HepG2 (cell line): ENCODE data around the gene XAB2. TPM values are rescaled to one million over a fixed set of nuclear protein-coding genes. Genes with fewer than 3 reads are reported as not detected.

ENCODE experiments used
- HNRNPH1 ChIP-seq: fragments of 200-400 bp; formaldehyde crosslinking; optimal IDR thresholded peaks from 2 replicates; pipeline ENCODE3; 2017; ENCODE audit warnings: mild to moderate bottlenecking, low read depth, low read length
- KLF11 ChIP-seq: IDR thresholded peaks from 2 replicates; pipeline ENCODE4 v1.6.1; 2016; ENCODE audit warnings: missing compliant biosample characterization
- RBM22 ChIP-seq: fragments of 200-400 bp; formaldehyde crosslinking; optimal IDR thresholded peaks from 2 replicates; pipeline ENCODE3; 2017; ENCODE audit warnings: mild to moderate bottlenecking, low read length, moderate library complexity
- RELA ChIP-seq: sonication (generic); formaldehyde crosslinking; IDR thresholded peaks from 2 replicates; pipeline ENCODE4 v1.4.0; 2020; ENCODE audit warnings: missing genetic modification reagents
- ZFP1 ChIP-seq: IDR thresholded peaks from 2 replicates; pipeline ENCODE4 v1.6.1; 2016
- ZNF17 ChIP-seq: sonication (generic); formaldehyde crosslinking; IDR thresholded peaks from 2 replicates; pipeline ENCODE4 v1.5.0; 2020; ENCODE audit warnings: mild to moderate bottlenecking, missing genetic modification reagents
- ZNF205 ChIP-seq: IDR thresholded peaks from 2 replicates; pipeline ENCODE4 v1.6.1; 2018; ENCODE audit warnings: missing biosample characterization, missing genetic modification reagents
- ZNF564 ChIP-seq: sonication (generic); formaldehyde crosslinking; IDR thresholded peaks from 2 replicates; pipeline ENCODE4 v1.8.1; 2023; ENCODE audit warnings: mild to moderate bottlenecking, missing genetic modification reagents
- ZNF616 ChIP-seq: sonication (generic); formaldehyde crosslinking; IDR thresholded peaks from 2 replicates; pipeline ENCODE4 v1.5.0; 2020; ENCODE audit warnings: low read depth, mild to moderate bottlenecking, missing genetic modification reagents
- ZNF660 ChIP-seq: sonication (generic); formaldehyde crosslinking; IDR thresholded peaks from 2 replicates; pipeline ENCODE4 v1.5.1; 2020; ENCODE audit warnings: mild to moderate bottlenecking, low read depth, missing genetic modification reagents, borderline replicate concordance
- ZNF773 ChIP-seq: sonication (generic); formaldehyde crosslinking; IDR thresholded peaks from 2 replicates; pipeline ENCODE4 v1.4.0; 2020; ENCODE audit warnings: missing genetic modification reagents, borderline replicate concordance
- ZNF775 ChIP-seq: sonication (generic); formaldehyde crosslinking; IDR thresholded peaks from 2 replicates; pipeline ENCODE4 v1.4.0; 2020; ENCODE audit warnings: missing genetic modification reagents, mild to moderate bottlenecking, moderate library complexity, borderline replicate concordance
- ZNF780A ChIP-seq: sonication (generic); formaldehyde crosslinking; IDR thresholded peaks from 2 replicates; pipeline ENCODE4 v1.8.0; 2022; ENCODE audit warnings: mild to moderate bottlenecking, missing genetic modification reagents, moderate library complexity
- polyA plus RNA-seq, 8 experiments: library from polyadenylated mRNA; depleted of rRNA in 3 of 8; stranded (reverse) in 7 of 8; unstranded in 1 of 8; fragments of >200 nt; fragmentation: Illumina TruSeq in 4 of 8; extraction: Trizol in 4 of 8; gene quantifications; 2 replicates each; pipeline versions ENCODE4 v1.2.1 to v1.2.3, GENCODE V29; 2011 to 2016; ENCODE audit warnings: low read depth in 4 of 8, missing spikeins in 1 of 8, mixed read lengths in 1 of 8; ENCODE audit not compliant: insufficient read depth in 1 of 8
- total RNA-seq, 5 experiments: library from RNA; depleted of rRNA; stranded (reverse); fragments of >200 nt; fragmentation: Illumina TruSeq; extraction: Trizol; gene quantifications; 2 replicates each; pipeline ENCODE4 v1.2.3, GENCODE V29; 2016; ENCODE audit warnings: low read depth in 1 of 5
- TF ChIP-seq, protein P1 (sequence below): IDR thresholded peaks from 2 replicates; pipeline ENCODE4 v1.6.1; 2016; ENCODE audit warnings: mild to moderate bottlenecking
- TF ChIP-seq, protein P2 (sequence below): sonication (generic); formaldehyde crosslinking; IDR thresholded peaks from 2 replicates; pipeline ENCODE4 v1.9.0; 2021; ENCODE audit warnings: missing genetic modification reagents, borderline replicate concordance
- TF ChIP-seq, protein P3 (sequence below): sonication (generic); formaldehyde crosslinking; IDR thresholded peaks from 2 replicates; pipeline ENCODE4 v1.5.0; 2020; ENCODE audit warnings: mild to moderate bottlenecking, missing genetic modification reagents, moderate library complexity
- TF ChIP-seq, protein P4 (sequence below), 2 experiments: sonication (generic) in 1 of 2; formaldehyde crosslinking in 1 of 2; IDR thresholded peaks; 2 replicates each; pipeline versions ENCODE4 v1.5.1 to v1.6.1; 2011 to 2020; ENCODE audit warnings: borderline replicate concordance in 1 of 2, low read depth in 1 of 2, low read length in 1 of 2, mild to moderate bottlenecking in 1 of 2, missing genetic modification reagents in 1 of 2, moderate library complexity in 1 of 2
- TF ChIP-seq, protein P5 (sequence below): IDR thresholded peaks from 2 replicates; pipeline ENCODE4 v1.6.1; 2012; ENCODE audit warnings: inconsistent platforms
- TF ChIP-seq, protein P6 (sequence below): IDR thresholded peaks from 2 replicates; pipeline ENCODE4 v1.6.1; 2016; ENCODE audit warnings: missing biosample characterization, missing genetic modification reagents, low read depth
- TF ChIP-seq, protein P7 (sequence below): IDR thresholded peaks from 2 replicates; pipeline ENCODE4 v1.6.1; 2018; ENCODE audit warnings: missing genetic modification reagents, mild to moderate bottlenecking, missing compliant biosample characterization

XAB2 gene
- total and polyA plus RNA-seq, 2 of the 13 experiments (the other 11 are each of a cell fraction or from before 2014, with no cell fraction given): 6.2 to 23.9 TPM

DNA sequence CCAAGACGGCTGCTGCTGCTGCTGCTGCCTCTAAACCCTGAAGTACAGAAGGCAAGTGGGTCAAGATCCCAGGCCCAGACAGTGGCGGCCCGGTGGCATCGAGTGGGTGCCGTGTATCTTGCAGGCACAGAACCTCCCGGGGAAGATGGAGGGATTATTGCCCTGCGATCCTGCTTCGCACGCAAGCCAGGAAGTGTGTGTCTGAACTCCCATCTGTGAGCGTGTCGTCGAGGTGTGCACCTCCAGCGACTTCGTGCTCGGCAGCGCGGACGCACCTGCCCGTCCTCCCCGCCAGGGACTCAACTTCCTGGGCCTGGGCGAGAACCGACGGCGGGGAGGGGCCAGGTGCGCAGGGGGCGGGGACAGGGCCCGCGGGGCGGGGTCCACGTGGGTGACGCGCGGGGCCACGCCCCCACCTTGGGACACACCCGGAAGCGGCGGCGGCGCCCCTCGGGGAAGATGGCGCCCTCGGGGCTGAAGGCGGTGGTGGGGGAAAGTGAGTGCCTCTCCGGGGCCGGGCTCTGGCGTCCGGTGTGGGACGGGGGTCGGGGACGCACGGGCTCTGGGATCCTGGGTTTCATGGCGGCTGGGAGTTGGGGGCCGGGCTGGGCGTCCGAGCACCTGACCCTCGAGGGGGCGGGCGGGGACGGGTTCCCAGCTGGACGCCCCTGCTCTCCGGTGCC is 7.5 kb upstream of the XAB2 start, which contains the start of gene STXBP2 (continued):
- TF ChIP-seq, protein P1, sequence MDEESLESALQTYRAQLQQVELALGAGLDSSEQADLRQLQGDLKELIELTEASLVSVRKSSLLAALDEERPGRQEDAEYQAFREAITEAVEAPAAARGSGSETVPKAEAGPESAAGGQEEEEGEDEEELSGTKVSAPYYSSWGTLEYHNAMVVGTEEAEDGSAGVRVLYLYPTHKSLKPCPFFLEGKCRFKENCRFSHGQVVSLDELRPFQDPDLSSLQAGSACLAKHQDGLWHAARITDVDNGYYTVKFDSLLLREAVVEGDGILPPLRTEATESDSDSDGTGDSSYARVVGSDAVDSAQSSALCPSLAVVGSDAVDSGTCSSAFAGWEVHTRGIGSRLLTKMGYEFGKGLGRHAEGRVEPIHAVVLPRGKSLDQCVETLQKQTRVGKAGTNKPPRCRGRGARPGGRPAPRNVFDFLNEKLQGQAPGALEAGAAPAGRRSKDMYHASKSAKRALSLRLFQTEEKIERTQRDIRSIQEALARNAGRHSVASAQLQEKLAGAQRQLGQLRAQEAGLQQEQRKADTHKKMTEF: peak; percentile 30; the same call in 1 of the 2 replicates
- no peak for TF ChIP-seq ZNF775 (CRISPR knock-in tag)
- peak; percentile 89; the same call in 1 of the 2 replicates for TF ChIP-seq ZNF773 (CRISPR knock-in tag)
- no peak for TF ChIP-seq RBM22
- TF ChIP-seq, protein P2, sequence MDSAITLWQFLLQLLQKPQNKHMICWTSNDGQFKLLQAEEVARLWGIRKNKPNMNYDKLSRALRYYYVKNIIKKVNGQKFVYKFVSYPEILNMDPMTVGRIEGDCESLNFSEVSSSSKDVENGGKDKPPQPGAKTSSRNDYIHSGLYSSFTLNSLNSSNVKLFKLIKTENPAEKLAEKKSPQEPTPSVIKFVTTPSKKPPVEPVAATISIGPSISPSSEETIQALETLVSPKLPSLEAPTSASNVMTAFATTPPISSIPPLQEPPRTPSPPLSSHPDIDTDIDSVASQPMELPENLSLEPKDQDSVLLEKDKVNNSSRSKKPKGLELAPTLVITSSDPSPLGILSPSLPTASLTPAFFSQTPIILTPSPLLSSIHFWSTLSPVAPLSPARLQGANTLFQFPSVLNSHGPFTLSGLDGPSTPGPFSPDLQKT (CRISPR knock-in tag): no peak
- TF ChIP-seq RELA (CRISPR knock-in tag): no peak
- TF ChIP-seq, protein P3, sequence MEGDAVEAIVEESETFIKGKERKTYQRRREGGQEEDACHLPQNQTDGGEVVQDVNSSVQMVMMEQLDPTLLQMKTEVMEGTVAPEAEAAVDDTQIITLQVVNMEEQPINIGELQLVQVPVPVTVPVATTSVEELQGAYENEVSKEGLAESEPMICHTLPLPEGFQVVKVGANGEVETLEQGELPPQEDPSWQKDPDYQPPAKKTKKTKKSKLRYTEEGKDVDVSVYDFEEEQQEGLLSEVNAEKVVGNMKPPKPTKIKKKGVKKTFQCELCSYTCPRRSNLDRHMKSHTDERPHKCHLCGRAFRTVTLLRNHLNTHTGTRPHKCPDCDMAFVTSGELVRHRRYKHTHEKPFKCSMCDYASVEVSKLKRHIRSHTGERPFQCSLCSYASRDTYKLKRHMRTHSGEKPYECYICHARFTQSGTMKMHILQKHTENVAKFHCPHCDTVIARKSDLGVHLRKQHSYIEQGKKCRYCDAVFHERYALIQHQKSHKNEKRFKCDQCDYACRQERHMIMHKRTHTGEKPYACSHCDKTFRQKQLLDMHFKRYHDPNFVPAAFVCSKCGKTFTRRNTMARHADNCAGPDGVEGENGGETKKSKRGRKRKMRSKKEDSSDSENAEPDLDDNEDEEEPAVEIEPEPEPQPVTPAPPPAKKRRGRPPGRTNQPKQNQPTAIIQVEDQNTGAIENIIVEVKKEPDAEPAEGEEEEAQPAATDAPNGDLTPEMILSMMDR (CRISPR knock-in tag): no peak
- TF ChIP-seq ZNF616 (CRISPR knock-in tag): 0 out of 2 replicates have a peak, but pooled peaks have one; percentile 84
- TF ChIP-seq ZNF564 (CRISPR knock-in tag): peak; percentile 81; the same call in 1 of the 2 replicates
- no peak for TF ChIP-seq ZNF17 (CRISPR knock-in tag)
- TF ChIP-seq, protein P4, sequence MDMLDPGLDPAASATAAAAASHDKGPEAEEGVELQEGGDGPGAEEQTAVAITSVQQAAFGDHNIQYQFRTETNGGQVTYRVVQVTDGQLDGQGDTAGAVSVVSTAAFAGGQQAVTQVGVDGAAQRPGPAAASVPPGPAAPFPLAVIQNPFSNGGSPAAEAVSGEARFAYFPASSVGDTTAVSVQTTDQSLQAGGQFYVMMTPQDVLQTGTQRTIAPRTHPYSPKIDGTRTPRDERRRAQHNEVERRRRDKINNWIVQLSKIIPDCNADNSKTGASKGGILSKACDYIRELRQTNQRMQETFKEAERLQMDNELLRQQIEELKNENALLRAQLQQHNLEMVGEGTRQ (IDR thresholded peaks at IDR 0.05; ENCODE audit: low read depth, low read length): no peak
- TF ChIP-seq, protein P4 (CRISPR knock-in tag; IDR thresholded peaks at IDR 0.05; ENCODE audit: borderline replicate concordance): 0 out of 2 replicates have a peak, but pooled peaks have one; percentile 19
- TF ChIP-seq, protein P5, sequence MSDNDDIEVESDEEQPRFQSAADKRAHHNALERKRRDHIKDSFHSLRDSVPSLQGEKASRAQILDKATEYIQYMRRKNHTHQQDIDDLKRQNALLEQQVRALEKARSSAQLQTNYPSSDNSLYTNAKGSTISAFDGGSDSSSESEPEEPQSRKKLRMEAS: peak; percentile 98
- TF ChIP-seq ZNF780A (CRISPR knock-in tag): no peak
- TF ChIP-seq ZNF660 (CRISPR knock-in tag): no peak
- no peak for TF ChIP-seq ZNF205 (CRISPR knock-in tag)
- no peak for TF ChIP-seq ZFP1
- TF ChIP-seq, protein P6, sequence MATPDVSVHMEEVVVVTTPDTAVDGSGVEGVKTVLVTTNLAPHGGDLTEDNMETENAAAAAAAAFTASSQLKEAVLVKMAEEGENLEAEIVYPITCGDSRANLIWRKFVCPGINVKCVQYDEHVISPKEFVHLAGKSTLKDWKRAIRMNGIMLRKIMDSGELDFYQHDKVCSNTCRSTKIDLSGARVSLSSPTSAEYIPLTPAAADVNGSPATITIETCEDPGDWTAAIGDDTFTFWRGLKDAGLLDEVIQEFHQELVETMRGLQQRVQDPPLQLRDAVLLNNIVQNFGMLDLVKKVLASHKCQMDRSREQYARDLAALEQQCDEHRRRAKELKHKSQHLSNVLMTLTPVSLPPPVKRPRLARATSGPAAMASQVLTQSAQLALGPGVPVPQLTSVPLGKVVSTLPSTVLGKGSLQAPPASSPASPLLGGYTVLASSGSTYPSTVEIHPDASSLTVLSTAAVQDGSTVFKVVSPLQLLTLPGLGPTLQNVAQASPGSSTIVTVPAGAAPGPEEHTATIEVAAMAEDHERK (CRISPR knock-in tag): no peak
- TF ChIP-seq KLF11 (CRISPR knock-in tag): no peak
- TF ChIP-seq, protein P7, sequence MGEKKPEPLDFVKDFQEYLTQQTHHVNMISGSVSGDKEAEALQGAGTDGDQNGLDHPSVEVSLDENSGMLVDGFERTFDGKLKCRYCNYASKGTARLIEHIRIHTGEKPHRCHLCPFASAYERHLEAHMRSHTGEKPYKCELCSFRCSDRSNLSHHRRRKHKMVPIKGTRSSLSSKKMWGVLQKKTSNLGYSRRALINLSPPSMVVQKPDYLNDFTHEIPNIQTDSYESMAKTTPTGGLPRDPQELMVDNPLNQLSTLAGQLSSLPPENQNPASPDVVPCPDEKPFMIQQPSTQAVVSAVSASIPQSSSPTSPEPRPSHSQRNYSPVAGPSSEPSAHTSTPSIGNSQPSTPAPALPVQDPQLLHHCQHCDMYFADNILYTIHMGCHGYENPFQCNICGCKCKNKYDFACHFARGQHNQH (CRISPR knock-in tag): no peak
- no peak for TF ChIP-seq HNRNPH1
